ACHN (cell line): ENCODE data around the gene ADORA1.
A peak's percentile ranks its signal among the peaks of the same experiment; 100 is the strongest.

Experiments used
- DNase-seq: peaks from one replicate; pipeline ENCODE4 v3.0.0-alpha.2; 2015
- in situ Hi-C: cut with HindIII; loops from 2 replicates; pipeline ENCODE4 v1.10.0; 2017; ENCODE audit warnings: low sequenced_read_pairs, low pct_ligation_motif_present, low pct_unique_long_range_greater_than_20kb

The ADORA1 gene

DNA sequence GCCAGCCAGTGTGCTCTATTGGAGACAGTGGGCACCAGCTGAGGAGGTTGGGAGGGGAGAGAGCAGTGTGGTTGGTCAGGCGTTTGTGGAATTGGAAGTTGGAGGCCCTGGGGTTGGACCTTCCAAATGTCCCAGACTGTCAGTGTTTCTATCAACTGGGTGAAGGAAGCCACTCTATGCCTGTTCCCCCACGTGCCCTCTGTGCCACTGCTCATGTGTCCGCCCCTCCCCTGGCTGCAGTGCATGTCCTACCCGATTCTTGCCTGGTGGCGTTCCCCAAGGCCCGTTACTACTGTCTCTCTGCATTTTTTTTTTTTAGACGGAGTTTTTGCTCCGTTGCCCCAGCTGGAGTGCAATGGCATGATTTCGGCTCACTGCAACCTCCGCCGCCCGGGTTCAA lies 21.1 kb downstream of the ADORA1 start:
- DNase-seq = no peak
- in situ Hi-C loops = no loop called here

- DNase-seq = no peak
- in situ Hi-C loops = no loop called here
Measured at GRCh38 chr1:203149188-203149840, 21.8 kb downstream of the ADORA1 start.

DNA sequence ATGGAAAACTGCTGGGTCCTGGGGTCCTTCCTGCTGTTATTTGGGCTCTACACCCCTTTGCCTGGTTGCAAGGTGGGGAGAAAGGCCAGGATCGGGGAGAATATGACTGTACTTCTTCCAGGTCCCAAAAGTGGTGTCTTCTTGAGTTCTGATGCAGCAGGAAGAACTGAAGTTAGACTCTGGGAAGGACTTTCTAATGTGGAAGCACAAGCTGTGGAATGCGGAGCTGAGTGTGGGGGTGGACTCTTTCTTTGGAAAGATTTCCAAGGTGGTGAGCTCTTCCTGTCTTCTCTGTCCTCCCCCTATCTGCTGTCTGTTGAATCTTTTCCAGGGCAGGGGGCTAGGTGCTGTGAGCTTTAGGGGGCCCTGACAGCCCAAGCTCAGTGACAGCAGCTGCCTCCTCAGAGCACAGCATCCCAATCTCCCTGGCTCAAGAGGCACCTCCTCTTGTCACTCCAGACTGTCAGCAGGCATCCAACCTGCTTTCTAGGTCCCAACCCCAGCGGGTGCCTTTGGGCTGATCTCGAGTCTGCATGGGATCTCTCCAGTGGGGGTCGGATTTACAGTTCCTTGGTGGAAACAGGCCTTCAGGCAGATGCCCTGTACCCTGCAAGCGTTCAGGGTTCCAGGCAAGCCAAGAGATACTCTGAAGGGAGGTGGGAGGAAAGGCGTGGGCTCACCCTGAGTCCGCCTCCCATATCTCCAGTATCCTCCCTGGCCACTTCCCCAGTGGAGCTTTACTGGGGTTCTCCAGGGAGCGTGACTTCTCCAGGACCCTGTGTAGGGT lies 23.2 kb downstream of the ADORA1 start:
- in situ Hi-C loops = no loop called here

GRCh38 chr1:203151362-203152157 lies 24.0 kb downstream of the ADORA1 start:
- DNase-seq = peak; percentile 96
- in situ Hi-C loops = no loop called here

More for the DNA sequence above, 23.2 kb downstream of the ADORA1 start:
- DNase-seq = no peak

DNA sequence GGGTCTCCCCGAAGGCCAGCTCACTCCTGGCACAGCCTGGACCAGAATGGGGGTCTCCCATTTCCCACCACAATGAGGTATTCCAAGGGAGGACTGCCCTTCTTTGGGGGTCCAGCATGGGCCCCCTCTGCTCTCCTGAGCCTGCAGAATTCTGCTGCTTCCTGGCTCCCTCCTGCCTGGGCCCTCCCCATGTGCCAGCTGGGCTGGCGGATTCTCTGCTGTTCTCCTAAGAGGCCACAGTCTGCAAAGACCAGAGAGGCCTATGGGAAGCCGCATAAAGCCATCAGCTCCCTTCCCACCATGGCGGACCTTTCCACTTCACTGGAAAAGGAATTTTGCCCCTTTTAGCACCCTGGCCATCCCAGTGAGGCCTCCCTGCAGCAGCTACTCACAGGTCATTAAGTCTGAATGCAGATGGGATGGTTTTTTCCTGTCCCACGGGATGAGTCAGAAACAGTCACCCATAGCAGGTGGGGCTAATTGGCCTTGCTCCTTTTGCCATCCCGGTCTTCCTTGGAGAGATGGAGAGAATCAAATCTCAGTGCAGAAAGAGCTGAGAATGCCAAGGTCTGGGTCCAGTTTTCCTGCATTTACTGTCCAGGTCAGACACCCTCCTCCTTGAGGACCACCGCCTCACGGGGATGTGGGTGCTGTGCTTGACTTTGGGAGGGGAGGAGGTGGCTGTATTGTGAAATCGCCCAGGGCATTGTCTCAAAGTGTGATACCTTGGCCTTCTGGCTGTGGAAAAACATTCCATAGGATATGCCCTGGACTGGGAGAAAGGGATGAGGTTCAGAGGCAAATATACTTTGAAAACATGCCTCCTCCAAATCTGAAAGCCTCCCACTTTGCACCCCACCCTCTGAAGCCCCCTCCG lies 24.9 kb downstream of the ADORA1 start:
- peak; percentile 99 for DNase-seq

DNA sequence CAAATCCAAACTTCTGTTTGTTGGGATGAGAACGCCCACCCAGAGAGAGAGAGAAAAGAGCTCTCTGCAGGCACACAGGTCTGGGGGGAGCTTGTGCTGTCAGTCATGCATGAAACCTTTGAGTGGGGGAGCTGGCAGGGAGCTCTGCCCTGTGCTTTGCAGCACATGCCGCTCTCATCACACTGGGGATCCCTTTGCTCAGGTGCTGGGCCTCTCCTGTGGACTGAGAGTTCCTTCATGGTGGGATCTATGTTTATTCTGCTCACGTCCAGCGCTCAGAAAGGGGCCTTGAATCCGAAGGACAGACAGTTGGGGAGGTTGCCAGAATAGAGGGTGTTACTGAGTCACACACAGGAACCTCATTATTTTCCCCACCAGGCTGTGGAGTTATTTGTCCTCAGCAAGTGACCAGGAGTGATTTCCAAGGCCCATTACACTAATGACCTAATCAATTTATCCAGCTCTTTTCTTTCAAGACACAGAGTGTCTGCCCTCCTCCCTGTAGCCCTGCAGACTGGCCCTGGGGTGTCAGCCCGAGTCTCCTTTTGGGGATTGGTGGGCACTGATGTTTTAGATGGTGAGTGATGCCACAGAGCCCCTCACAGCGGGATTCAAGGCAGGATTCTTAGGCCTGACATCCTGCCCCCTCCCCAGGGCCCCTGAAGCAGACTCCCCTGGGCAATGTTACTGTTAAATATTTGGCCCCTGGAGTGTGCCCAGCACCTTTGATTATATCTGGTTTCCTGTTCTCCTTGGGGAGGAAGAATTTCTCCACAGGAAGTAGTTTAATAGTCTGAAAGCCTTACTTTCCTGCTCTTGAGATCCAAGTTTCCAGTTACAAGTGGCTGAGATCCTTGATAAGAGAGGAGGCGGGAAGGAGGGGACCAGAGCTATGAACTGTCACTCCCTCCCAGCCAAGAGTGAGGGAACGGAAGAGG lies 25.8 kb downstream of the ADORA1 start:
- in situ Hi-C loops = no loop called here
- DNase-seq = peak; percentile 70

More for the DNA sequence above, 24.9 kb downstream of the ADORA1 start:
- in situ Hi-C loops = no loop called here

- in situ Hi-C loops = no loop called here
- DNase-seq = no peak
Measured at GRCh38 chr1:203153989-203154821, 26.7 kb downstream of the ADORA1 start.

- in situ Hi-C loops = no loop called here
- no peak for DNase-seq
Measured at GRCh38 chr1:203156280-203156679, 28.8 kb downstream of the ADORA1 start.

DNA sequence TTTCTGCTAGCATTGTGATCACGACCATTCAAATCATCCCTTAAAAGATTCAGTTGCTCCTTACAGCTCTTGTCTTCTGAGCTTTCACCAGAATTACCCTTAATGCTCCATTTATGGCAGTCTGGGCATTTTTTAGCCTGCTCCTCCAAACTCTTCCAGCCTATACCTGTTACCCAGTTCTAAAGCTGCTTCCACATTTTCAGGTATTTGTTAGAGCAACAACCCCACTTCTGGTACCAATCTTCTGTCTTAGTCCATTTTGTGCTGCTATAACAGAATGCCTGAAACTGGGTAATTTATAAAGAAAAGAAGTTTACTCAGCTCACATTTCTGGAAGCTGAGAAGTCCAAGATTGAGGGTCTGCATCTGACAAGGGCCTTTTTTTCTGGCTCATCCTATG lies 30.9 kb downstream of the ADORA1 start:
- DNase-seq = no peak
- in situ Hi-C loops = no loop called here

DNA sequence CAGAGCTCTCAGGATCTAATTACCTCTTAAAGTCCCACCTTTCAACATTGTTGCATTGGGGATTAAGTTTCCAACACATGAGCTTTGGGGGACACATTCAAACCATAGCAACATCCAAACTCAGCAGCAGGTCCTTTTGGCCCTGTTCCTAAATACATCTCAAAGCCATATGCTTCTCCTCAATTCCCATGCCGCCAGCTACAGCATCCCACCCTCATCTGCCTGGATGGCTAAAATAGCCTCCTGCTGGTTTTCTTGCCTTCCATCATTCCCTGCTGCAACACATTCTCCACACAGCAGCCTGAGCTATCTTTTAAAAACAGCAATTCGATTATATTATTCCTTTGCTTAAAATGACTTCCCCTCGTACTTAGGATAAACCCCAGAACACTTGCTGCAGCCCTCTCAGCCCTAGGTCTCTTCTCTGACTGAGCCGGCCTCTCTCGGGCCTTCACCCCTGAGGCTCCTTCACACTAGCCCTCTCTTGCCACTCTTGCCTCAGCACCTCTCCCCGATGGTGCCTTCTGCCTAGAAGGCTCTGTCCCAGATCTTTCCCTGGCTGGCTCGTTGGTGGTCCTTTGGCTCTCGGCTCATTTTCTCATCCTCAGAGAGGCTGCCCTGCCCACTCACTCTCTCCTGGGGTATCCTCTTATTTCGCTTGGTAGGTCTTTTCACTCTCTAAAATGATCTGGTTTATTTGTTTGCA lies 31.6 kb downstream of the ADORA1 start:
- in situ Hi-C loops = no loop called here
- DNase-seq = no peak

DNA sequence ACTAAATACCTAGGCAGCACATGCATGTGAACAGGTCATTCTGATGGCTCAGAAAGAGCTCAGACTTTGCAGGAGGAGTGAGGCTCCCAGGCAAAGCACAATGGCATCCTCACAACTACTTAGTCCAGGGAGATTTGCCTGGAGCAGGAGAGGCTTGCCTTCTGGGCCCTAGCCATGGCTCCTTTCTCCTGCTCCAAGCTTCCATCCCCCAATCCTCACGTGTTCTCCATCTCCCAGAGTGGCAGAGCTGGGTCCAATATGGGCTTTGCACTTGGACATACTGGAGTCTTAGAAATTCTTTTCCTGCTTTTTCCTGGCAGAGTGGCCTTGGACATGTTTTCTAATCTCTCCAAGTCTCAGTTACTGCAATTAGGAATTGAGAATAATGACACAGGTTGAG lies 32.3 kb downstream of the ADORA1 start:
- DNase-seq = no peak
- in situ Hi-C loops = no loop called here

- DNase-seq = no peak
- in situ Hi-C loops = no loop called here
Measured at GRCh38 chr1:203161175-203161574, 33.6 kb downstream of the ADORA1 start.

GRCh38 chr1:203161703-203162102 lies 34.2 kb downstream of the ADORA1 start:
- no peak for DNase-seq
- in situ Hi-C loops = no loop called here

GRCh38 chr1:203162403-203162802 lies 34.9 kb downstream of the ADORA1 start:
- no peak for DNase-seq
- in situ Hi-C loops = no loop called here

DNA sequence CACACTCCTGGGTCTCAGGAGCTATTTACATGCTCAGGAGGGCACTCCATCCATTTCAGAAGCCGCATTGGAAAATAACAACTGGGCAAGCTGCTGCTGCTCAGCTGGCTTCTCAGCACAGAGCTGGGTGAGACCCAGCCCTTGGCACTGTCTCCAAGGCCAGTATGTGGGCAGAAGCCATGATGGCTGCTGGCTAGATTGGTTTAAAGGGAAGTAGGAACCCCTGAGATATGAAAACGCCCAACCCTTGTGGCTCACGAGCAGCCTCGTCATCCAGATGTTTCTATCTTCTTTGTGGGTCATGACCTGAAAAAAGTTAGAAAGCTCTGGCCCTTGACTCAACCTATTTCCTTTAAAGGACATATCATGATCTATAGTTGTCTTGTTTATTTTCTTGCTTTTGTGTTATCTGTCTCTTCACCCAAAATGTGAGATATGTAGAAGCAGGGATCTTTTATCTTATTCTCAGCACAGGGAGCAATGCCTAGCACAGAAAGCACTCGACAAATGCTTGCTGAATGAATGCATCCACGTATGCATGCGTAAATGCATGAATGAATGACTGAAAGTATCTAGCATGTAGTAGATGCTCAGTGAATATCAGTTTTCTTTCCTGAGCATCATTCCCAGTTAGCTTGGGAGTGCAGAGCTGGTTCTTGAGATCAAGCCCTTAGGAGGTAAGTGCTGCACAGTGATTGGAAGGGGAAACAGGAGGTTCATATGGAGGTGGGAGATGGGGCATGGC lies 36.5 kb downstream of the ADORA1 start:
- DNase-seq = no peak
- in situ Hi-C loops = no loop called here
